ENCODE results near the gene TSR3. TPM values are rescaled to one million over a fixed set of nuclear protein-coding genes. Genes with fewer than 3 reads are reported as not detected.

Gene TSR3
- total and polyA plus RNA-seq, 2 of the 13 experiments (the other 11 are each of a cell fraction or from before 2014, with no cell fraction given) = 24.2 to 51.0 TPM

- Histone ChIP-seq H3K27me3 (ENCODE audit: control insufficient read depth in 1 of 2, insufficient read depth in 2 of 2, low read length in 2 of 2) (peaks cover 18 to 53% of the 10 kb centered on the region in 2 experiments), H3K36me3 (replicated peaks in 1 of 2; ENCODE audit: control insufficient read depth in 1 of 2, insufficient read depth in 2 of 2, low read length in 2 of 2) (no peaks in the 10 kb centered on the region), H3K4me2 (ENCODE audit: low read depth, low read length) (peak overlapping the region; percentile 99), H4K20me1 (ENCODE audit: insufficient read depth, low read length) (0 out of 2 replicates have a peak, but pooled peaks cover 3% of the 10 kb centered on the region), H3K4me1 (ENCODE audit: insufficient read depth, low read length) (peaks cover 31% of the 10 kb centered on the region), H2AFZ (ENCODE audit: low read length) (no peak overlapping the region), H3K9ac (ENCODE audit: insufficient read depth, low read depth, low read length) (peak overlapping the region; percentile 60; the same call in 1 of the 2 replicates), H3K27ac (ENCODE audit: extremely low read length, insufficient read depth, low read length) (no peak overlapping the region), H3K9me3 (ENCODE audit: low read length) (no peaks in the 10 kb centered on the region), H3K79me2 (ENCODE audit: insufficient read depth, low read length) (no peaks in the 10 kb centered on the region), H3K4me3 (replicated peaks in 1 of 3; ENCODE audit: insufficient read depth in 1 of 3, low read depth in 2 of 3, low read length in 3 of 3) (peak overlapping the region; percentile 7 to 79 (median 61); a peak in 4 of 6 replicates)
- BruUV-seq (replicated peaks) = no TSS peak
- intact Hi-C loops (cut with micrococcal nuclease; ENCODE audit: unreplicated experiment) = no loop called here
- no peak for FAIRE-seq
- no peak for DNase-seq (ENCODE audit: low spot score)
- POLR2A ChIA-PET = interaction anchor here (3.6 kb wide), 1 partner anchor 9 kb away, joined by 25 read pairs; no protein-coding TSS in a partner anchor
- CTCF ChIA-PET (ENCODE audit: low intra/inter-chr PET ratio, low total read pairs) = no interaction called here
- no peak for ATAC-seq
- TF ChIP-seq ATF7 (IDR thresholded peaks at IDR 0.05) (no peak), ATF7 (CRISPR knock-in tag; IDR thresholded peaks at IDR 0.05) (no peak), CBX5 (CRISPR knock-in tag; IDR thresholded peaks at IDR 0.05; ENCODE audit: borderline replicate concordance) (no peak), HNRNPLL (IDR thresholded peaks at IDR 0.05; ENCODE audit: low read depth, low read length, poor library complexity, severe bottlenecking) (peak; percentile 13), ZNF263 (CRISPR knock-in tag; IDR thresholded peaks at IDR 0.05) (0 out of 2 replicates have a peak, but pooled peaks have one; percentile 10), ZFP41 (CRISPR knock-in tag; IDR thresholded peaks at IDR 0.05; ENCODE audit: borderline replicate concordance) (no peak), ZNF777 (CRISPR knock-in tag; IDR thresholded peaks at IDR 0.05) (peak; percentile 63)
- in situ Hi-C loops (cut with HindIII; ENCODE audit: extremely low pct_ligation_motif_present, low pct_unique_long_range_greater_than_20kb) = no loop called here
- WGBS (ENCODE audit: low lambda C conversion rate) = 16% methylated on average over 7 of the region's 78 CpGs
Observed at GRCh38 chr16:1333854-1334700, 17.6 kb downstream of the TSR3 start.
